ENCODE measurements around the gene XRCC4.
"Not testable (repeated sequence)": the region's sequence is repeated elsewhere in the genome, so short reads cannot be mapped to it uniquely, and the experiment has no call there.

The XRCC4 gene

DNA sequence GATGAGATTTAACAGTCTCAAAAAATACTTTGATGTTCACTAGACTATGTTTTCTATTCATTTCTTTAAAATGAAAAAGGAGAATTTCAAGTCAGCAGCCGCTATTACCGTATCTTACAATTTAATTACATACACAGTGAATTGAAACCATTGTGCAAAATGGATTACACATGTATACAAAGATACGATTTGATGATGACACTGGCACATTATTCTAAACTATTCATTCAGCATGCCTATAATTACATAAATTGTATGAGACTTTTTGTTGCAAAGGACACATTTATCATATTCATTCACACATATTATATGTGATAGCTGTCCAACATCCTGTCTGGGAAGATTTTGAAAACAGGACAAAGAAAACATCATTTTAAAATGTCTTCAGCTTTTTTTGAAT is 275.9 kb downstream of the XRCC4 start:
- DNase-seq (ENCODE audit: low read depth): no peak

DNA sequence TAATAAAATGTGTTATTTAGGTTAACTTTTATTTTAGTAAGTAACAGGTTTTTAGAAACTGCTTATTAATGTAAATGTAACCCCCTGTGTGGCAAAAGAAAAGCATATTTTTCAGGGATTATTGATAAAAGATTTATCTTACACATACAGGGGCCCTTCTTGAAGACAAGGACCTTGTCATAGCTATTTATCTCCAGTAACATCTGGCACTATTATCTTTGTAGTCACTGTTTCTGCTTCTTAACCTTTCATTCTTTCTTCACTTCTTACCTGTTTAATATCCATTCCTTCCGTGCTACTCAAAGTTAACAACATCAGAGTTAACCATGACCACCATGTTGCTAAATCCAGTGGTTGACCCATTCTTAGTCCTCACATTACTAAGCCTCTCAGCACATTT is 276.4 kb downstream of the XRCC4 start:
- no peak for DNase-seq (ENCODE audit: low read depth)

GRCh38 chr5:83354958-83355357 is 277.6 kb downstream of the XRCC4 start:
- no peak for DNase-seq (ENCODE audit: low read depth)

DNA sequence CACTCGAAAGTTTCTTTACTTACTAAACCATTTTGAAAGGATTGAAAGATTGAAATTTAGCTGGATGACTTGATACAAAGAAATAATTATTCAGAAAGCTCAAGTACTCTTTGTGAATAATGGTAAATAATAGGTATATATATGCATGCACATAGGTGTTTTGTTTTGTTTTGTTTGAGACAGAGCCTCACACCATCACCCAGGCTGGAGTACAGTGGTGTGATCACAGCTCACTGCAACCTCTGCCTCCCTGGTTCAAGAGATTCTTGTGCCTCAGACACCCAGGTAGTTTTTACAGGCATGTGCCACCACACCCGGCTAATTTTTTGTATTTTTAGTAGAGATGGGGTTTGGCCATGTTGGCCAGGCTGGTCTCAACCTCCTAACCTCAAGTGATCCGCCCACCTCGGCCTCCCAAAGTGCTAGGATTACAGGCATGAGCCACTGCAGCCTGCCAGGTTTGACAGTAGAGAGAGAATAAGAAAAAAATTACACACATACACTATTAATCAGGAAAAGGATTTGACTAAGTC is 278.2 kb downstream of the XRCC4 start:
- DNase-seq (ENCODE audit: low read depth): not testable (repeated sequence)

DNA sequence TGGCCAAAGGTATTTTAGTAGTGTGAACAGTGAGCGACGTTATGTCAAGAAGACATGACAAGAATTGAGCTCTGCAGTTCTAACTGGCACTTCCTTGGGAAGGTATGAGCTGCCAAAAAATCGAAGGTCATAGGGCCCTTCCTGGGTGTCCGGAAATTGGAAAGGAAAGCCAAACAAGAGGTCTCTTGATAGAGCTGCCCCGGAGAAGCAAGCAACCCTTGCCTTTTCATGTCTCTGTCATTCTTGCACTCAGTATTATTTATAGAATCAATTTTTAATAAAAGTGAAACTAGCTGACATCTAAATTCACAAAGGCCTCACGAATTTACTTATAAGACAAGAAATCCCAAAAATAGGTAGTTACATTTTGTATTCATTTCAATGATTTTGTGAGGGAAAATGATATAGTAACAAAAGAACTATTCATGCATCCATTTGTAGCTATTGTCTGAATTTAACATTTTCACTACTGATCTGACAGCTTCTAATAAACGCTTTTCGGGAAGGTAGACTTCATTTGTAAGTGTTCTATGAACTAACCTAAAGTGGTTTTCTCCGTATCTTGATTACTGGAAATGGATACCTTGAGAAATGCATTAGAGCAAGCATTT is 280.4 kb downstream of the XRCC4 start:
- no peak for DNase-seq (ENCODE audit: low read depth)

DNA sequence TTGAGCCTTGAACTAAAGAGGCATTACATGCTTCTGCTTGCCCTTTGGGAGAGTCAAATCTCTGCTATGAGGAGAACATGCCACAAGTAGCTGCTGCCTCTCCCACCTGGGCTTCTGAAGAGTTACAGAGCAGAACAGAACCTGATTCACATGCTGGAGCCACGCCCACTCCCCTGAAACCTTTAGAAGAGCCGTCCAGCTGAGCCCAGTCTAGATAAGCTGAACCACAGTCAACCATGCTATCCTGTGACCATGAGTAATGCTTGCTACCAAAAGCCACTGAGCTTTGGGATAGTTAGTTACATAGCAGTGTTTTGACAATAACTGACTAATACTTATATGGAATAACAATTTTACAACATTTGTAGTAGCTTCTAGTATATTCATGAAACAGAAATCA is 283.2 kb downstream of the XRCC4 start:
- DNase-seq (ENCODE audit: low read depth): no peak

- no peak for DNase-seq (ENCODE audit: low read depth)
These were observed 285.2 kb downstream of the XRCC4 start for GRCh38 chr5:83362526-83362925.

DNA sequence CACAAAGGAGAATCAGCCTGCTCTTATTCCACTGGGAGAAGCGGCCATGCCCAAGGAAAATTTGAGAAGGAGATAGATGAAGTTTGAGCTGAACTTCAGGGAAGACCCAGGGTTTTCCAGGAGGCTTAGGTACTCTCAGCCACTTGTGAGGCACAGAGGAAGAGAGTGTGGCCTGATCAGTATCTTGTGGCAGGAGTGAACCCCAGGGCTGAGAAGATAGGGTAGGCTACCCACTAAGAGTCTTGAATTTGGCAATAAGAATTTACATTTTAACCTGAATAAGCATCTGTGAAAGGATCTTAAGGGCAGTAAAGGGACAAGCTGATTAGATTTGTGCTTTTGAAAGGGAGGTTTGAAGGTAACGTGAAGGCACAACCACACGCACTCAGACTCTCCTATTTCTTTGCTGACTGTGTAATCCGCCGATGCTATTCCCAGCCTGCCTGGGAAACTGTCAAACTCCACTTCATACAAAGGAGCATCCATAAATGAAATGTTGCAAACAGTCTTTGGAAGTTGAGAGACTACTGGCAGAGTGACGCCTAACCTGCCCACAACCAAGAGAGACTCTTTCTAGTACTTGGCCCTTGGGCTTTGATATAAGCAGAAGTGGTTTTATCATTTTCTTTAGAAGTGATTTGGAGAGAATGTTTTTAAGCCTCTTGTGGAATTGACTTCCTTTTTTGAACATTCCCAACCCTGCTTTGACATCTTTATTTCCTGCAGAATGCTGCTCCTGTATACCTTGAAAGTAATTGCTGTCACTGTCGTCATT is 286.0 kb downstream of the XRCC4 start:
- no peak for DNase-seq (ENCODE audit: low read depth)

DNA sequence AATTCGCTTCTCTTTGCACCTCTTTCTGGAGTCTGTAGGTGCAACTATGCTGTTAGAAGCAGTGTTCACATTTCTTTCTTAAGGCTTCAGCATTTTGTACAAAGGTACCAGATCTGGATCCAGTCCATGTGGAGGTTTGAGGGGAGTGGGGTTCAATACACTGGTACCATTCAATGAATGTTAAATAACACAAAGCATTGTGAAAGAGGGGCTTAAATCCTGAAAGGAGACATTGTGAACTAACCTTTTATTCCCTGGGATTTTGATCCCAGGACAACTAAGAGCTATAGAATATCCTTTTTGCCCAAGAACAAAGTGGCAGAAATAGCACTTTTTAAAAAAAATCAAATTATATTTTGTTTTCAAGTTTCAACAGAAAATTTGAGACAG is 286.5 kb downstream of the XRCC4 start:
- DNase-seq (ENCODE audit: low read depth): no peak

GRCh38 chr5:83364312-83365299 is 287.3 kb downstream of the XRCC4 start:
- no peak for DNase-seq (ENCODE audit: low read depth)

- DNase-seq (ENCODE audit: low read depth): no peak
These were observed 291.0 kb downstream of the XRCC4 start for GRCh38 chr5:83368319-83368718.

GRCh38 chr5:83368835-83369234 is 291.5 kb downstream of the XRCC4 start:
- DNase-seq (ENCODE audit: low read depth): no peak

GRCh38 chr5:83370957-83371356 is 293.6 kb downstream of the XRCC4 start:
- no peak for DNase-seq (ENCODE audit: low read depth)

DNA sequence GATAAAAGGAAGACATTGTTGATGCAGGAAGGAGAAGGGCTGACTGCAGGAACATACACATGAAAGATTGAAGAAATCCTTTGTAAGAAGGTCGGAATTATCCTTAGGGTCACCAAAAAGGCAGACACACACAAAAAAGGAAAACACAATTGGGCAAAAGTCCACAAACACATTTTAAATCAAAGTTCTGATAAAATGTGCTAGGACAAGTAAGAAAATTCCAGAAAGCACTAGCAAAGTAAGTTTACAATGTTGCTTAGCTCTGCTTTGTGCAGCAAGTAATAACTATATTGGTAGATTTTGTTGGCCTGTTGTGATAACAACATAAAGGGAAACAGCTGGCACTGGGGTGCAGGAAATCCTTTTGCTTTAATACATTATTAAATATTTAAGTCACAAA is 294.4 kb downstream of the XRCC4 start:
- DNase-seq (ENCODE audit: low read depth): no peak

DNA sequence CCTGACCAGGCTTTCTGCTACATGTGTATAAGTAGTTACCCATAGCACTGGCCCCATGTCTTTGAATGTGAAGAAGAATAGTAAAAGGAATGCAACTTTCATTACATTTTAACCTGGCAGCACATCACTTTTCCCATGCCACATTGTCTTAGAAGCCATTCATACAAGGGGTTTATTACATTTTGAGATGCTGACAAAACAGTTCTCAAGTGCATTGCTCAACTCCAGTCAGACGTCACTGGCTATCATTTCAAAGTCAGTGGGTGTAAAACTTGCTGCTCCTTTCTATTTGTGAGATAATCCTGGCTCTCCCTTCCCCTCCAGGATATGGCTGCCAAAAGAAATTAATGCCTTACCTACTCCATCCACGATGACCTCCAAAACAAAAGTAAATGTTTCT is 297.2 kb downstream of the XRCC4 start:
- DNase-seq (ENCODE audit: low read depth): no peak

GRCh38 chr5:83375049-83375745 is 297.9 kb downstream of the XRCC4 start:
- DNase-seq (ENCODE audit: low read depth): no peak

DNA sequence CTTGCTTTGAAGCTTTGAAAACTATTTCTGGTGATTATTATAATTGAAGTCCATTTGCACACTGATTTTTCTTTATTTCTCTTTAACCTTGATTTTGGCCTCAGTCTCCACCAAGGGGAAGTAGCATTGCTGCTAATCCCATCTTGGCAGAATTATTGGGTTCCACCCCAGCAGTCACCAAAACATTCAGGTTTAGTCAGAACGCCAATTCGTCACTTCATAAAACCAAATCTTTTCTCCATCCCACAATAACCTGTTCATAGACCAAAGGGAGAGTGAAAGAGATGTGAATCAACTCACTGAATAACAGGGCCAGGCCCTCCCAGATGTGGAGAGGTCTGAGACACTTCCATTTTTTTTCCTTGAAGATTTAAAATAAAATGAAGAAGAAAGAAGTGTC is 299.1 kb downstream of the XRCC4 start:
- DNase-seq (ENCODE audit: low read depth): no peak

DNA sequence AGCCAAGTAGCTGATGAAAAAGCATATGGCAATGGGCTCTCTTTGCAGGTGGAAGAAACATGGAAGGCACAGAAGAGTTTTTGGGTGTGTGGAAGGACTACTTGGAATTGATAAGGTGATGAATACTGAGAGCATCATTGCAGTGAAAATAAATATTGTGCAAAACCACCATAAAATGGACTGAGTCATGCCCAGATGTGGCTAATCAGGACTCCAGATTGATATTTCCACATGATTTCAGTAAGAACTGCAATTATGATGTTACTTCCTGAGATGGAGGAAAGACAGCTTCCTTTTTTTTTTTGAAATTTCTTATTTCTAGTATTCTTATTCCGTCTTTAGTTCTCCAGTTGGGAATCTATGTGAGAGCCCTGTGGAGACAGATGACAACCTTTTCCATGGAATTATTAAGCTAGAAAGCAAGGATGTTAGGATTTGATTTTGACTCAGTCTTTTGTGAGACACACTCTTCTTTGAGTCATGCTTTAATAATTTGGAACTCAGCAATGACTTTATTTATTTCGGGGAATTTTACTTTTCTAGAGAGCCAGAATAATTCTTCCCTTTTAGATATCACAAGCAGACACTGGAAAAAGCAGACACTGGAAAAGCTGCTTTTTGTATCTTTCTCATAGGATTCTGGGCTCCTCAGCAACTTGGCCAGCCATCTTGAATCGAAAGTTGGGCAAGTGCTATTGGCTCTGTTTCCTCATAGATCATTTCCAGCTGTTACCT is 300.0 kb downstream of the XRCC4 start:
- DNase-seq (ENCODE audit: low read depth): no peak

DNA sequence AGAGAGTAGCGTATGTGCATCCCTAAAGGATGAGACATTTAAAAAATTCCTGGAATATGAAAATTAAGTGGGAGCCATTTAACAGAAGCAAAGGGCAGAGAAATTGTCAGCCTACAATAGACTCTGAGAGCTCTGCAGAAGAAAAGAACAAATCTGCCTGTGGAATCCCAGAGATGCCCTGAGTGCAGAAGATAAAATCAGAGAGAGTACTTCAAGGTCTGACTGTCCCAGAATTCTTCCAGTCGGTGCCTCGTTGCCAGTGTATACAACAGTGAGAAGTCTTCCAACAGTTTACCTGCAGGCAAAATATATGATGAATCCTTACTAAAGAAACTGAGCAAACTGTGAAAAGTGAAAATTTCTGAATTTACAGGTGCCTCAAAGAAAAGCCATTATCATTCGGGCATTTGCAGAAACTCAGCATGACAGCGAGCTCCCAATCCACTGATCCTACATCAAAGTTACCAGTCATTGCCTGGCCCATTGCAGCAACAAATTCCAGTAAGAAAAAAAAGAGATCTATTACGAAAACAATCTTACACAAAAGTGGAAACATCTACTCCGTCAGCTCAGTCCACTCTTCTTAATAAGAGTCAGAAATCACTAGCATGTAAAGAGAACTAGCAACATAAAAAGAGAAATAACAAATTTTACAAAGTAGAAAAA is 301.4 kb downstream of the XRCC4 start:
- DNase-seq (ENCODE audit: low read depth): no peak

GRCh38 chr5:83385812-83386211 is 308.5 kb downstream of the XRCC4 start:
- no peak for DNase-seq (ENCODE audit: low read depth)

DNA sequence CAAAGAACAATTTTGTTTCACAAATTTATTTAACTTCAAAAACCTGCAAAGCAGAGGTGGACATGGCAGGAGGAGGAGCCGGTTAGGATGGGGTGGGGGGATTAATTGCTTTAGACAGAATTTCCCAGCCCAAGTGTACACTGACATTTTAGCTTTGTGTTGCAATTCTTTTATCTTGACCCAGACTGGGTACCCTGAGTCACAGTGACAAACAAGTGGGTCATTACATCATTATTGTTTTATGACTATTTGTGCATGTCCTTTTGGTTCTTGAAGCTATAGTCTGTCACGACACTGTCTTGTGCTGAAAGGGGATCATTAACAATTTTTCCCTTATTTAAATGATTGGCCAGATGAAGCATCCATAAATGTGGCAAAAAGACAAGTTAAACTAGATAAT is 309.7 kb downstream of the XRCC4 start:
- no peak for DNase-seq (ENCODE audit: low read depth)
